Effector memory CD8-positive, alpha-beta T cell (primary cell): ENCODE results near the gene GRXCR2.
"Not testable (repeated sequence)": the region's sequence is repeated elsewhere in the genome, so short reads cannot be mapped to it uniquely, and the experiment has no call there.

Experiments used
- ATAC-seq: fragments of 150-1000 bp; cut with Tn5 transposase; replicated peaks from 2 replicates; pipeline ENCODE4 v1.10.0; 2021; ENCODE audit warnings: mild to moderate bottlenecking, moderate library complexity
- DNase-seq, 3 experiments: peaks; one replicate each; pipeline ENCODE4 v3.0.0; 2021
- H3K27ac Mint-ChIP-seq, 2 donors: one replicate each; pipeline ENCODE4 v1.8.0; 2022; ENCODE audit warnings: mild to moderate bottlenecking in 2 of 2, mixed read lengths in 2 of 2, moderate library complexity in 2 of 2
- H3K27me3 Mint-ChIP-seq, 2 donors: one replicate each; pipeline ENCODE4 v1.8.0; 2022; ENCODE audit warnings: mixed read lengths in 2 of 2
- H3K36me3 Mint-ChIP-seq: one replicate; pipeline ENCODE4 v1.8.0; 2022; ENCODE audit warnings: mild to moderate bottlenecking, moderate library complexity, mixed read lengths; ENCODE audit not compliant: insufficient read depth
- H3K4me1 Mint-ChIP-seq, 2 donors: one replicate each; pipeline ENCODE4 v1.8.0; 2022; ENCODE audit warnings: low read depth in 2 of 2, mixed read lengths in 2 of 2
- H3K4me3 Mint-ChIP-seq, 2 donors: one replicate each; pipeline ENCODE4 v1.8.0; 2022; ENCODE audit warnings: mild to moderate bottlenecking in 2 of 2, mixed read lengths in 2 of 2, moderate library complexity in 2 of 2
- H3K9me3 Mint-ChIP-seq, 2 donors: one replicate each; pipeline ENCODE4 v1.8.0; 2022; ENCODE audit warnings: mixed read lengths in 2 of 2

Gene GRXCR2

GRCh38 chr5:145840458-145841132, 32.2 kb downstream of the GRXCR2 start:
- H3K9me3 Mint-ChIP-seq: no peaks in the 10 kb centered on the region
- ATAC-seq (no peak), DNase-seq (no peak)
- H3K4me3 Mint-ChIP-seq: no peak overlapping the region
- no peak overlapping the region for H3K27ac Mint-ChIP-seq
- H3K4me1 Mint-ChIP-seq: no peaks in the 10 kb centered on the region
- H3K36me3 Mint-ChIP-seq: no peaks in the 10 kb centered on the region
- peaks cover 9% of the 10 kb centered on the region in 2 donors for H3K27me3 Mint-ChIP-seq

GRCh38 chr5:145838276-145838675, 34.5 kb downstream of the GRXCR2 start:
- Mint-ChIP-seq H3K27me3 (peaks cover 6 to 9% of the 10 kb centered on the region in 2 donors), H3K9me3 (no peaks in the 10 kb centered on the region), H3K36me3 (no peaks in the 10 kb centered on the region), H3K27ac (no peak overlapping the region), H3K4me1 (no peaks in the 10 kb centered on the region), H3K4me3 (no peak overlapping the region)
- ATAC-seq: no peak
- no peak for DNase-seq

- not testable (repeated sequence) for H3K4me3 Mint-ChIP-seq, H3K36me3 Mint-ChIP-seq, H3K27ac Mint-ChIP-seq, H3K9me3 Mint-ChIP-seq, DNase-seq, ATAC-seq, H3K27me3 Mint-ChIP-seq, H3K4me1 Mint-ChIP-seq
Observed at GRCh38 chr5:145836241-145836640, 36.6 kb downstream of the GRXCR2 start.

- Mint-ChIP-seq H3K4me3 (peak overlapping the region; percentile 64 to 65), H3K27ac (no peak overlapping the region), H3K4me1 (no peaks in the 10 kb centered on the region), H3K36me3 (no peaks in the 10 kb centered on the region), H3K9me3 (no peaks in the 10 kb centered on the region), H3K27me3 (peaks cover 0 to 9% of the 10 kb centered on the region in 2 donors)
- ATAC-seq (no peak), DNase-seq (no peak)
Observed at GRCh38 chr5:145835848-145836239, 37.0 kb downstream of the GRXCR2 start.

DNA sequence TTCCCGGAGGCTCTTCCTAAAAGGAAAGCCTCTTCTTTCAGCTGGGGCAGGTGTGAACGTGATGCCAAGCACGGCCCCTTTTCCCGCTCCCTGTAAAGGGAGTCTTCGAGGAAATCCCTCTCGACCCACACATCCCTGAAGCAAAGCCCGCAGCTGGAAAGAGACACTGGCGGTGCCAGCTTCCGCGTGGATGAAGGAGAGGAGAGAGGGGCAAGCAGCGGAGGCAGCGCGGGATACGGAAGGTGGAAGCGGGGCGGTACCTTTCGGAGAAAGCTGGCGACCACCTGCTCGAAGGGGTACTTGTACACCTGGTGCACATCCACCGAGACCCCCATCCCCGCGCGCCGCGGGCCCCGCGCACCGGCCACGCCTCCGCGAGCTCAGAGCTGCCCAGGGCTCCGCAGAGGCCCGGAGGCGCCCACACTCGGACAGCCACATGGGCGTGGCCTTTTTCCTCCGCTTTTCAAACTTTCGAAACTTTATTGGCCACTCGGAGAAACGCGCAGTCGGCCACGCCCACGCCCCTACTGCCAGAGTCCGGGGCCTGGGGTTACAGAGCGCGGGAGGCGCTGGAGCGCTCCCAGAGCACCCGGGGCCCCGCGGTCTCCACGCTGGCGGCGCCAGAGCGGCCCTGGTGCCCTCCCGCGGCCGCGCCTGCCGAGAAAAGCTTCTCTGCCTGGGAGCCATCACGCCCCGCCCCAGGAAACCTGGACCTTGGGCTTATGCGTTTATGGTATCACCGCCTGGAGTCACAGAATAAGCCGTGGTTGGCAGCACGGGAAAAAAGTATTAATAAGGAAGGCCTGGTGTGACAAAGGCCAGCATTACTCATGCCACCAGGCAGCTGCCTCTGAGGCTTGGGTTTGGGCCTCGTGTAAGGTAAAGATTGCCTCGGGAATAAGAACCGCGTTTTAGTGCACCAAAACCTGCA, 37.6 kb downstream of the GRXCR2 start, which contains the start of gene PRELID2:
Gene PRELID2 (minus strand): TSS at position 426 of the 931 bp plus-strand sequence. CDS start 91 bp downstream, at position 335.
- no peaks in the 10 kb centered on the region for H3K4me1 Mint-ChIP-seq
- DNase-seq (peak; percentile 8 to 22 (median 18)), ATAC-seq (peak; percentile 79)
- H3K4me3 Mint-ChIP-seq: peak within 1 kb of the TSS; percentile 64 to 65
- no peaks in the 10 kb centered on the region for H3K36me3 Mint-ChIP-seq
- no peaks in the 10 kb centered on the region for H3K9me3 Mint-ChIP-seq
- H3K27ac Mint-ChIP-seq: no peak within 1 kb of the TSS
- H3K27me3 Mint-ChIP-seq: peaks cover 0 to 9% of the 10 kb centered on the region in 2 donors

DNA sequence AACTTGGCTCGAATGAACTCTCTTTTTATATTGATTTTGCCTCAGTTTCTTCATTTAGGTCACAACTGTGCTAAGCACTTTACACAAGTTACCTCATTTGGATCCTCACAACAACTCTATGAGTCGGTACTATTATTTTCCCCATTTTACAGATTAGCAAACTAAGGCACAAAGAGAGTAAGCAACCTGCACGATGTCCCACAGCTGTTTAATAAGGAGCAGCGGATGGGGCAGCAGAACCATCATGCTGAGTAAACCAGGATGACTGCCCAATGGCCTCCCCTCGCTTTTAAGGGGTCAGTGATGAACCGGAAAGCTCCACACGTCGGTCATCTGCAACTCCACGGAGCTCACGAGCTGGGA, 38.3 kb downstream of the GRXCR2 start:
- H3K4me3 Mint-ChIP-seq: peak overlapping the region; percentile 64 to 65
- H3K9me3 Mint-ChIP-seq: no peaks in the 10 kb centered on the region
- no peaks in the 10 kb centered on the region for H3K36me3 Mint-ChIP-seq
- no peak for DNase-seq
- no peak for ATAC-seq
- no peaks in the 10 kb centered on the region for H3K4me1 Mint-ChIP-seq
- no peak overlapping the region for H3K27ac Mint-ChIP-seq
- H3K27me3 Mint-ChIP-seq: peaks cover 0 to 9% of the 10 kb centered on the region in 2 donors

- DNase-seq: no peak
- H3K27me3 Mint-ChIP-seq: peaks cover 0 to 9% of the 10 kb centered on the region in 2 donors
- no peaks in the 10 kb centered on the region for H3K4me1 Mint-ChIP-seq
- no peaks in the 10 kb centered on the region for H3K36me3 Mint-ChIP-seq
- no peak for ATAC-seq
- H3K4me3 Mint-ChIP-seq: peak overlapping the region in 1 of 2 donors; percentile 65
- H3K9me3 Mint-ChIP-seq: no peaks in the 10 kb centered on the region
- no peak overlapping the region for H3K27ac Mint-ChIP-seq
Observed at GRCh38 chr5:145833631-145834200, 39.1 kb downstream of the GRXCR2 start.

DNA sequence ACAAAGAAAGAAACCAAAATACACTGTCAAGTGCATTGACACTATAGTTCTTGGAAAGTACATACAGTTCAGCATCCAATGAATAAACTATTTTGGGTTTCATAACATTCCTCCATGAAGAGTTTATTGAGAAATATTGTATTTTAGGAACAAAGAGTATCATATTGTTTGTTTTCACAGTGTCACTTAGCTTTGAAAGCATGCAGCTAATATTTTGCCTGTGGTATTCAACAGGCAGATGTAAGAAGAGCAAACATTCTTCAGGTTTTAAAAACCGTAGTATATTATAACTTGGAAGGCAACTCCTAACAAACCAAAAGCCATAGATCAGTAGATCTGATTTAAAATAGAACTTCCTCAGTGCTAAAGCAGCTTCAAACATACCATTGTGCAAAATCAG, 42.2 kb downstream of the GRXCR2 start:
- Mint-ChIP-seq H3K4me1 (no peaks in the 10 kb centered on the region), H3K4me3 (no peak overlapping the region), H3K36me3 (no peaks in the 10 kb centered on the region), H3K27ac (no peak overlapping the region), H3K9me3 (no peaks in the 10 kb centered on the region), H3K27me3 (no peaks in the 10 kb centered on the region)
- ATAC-seq (no peak), DNase-seq (no peak)

DNA sequence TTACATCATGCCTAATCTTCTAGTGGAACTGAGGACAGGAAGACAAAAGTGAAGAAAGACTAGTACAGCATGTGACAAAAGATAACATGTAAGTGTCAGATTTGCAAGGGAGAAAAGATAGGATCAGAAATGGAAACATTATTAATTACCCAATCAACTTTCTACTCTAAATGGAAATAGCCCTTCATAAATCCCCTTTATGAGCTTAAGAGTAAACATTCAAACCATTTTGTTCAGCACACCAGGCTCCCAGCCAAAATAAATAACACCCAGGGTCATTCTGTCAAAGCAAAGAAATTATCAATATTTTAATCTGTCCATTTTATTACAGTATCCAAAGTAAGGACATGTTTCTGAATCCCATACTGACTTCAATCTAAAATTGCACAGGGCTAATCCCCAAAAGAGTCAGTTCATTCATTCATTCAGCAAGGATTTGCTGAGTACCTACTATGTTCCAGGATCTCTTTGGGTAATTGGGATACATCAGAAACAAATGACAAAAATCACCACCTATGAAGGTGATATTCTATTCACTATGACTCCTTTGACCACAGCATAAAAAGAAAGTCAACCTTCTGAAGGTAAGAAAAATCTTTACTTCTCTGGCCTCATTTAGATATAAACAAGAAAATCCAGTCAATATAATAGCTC, 43.0 kb downstream of the GRXCR2 start:
- no peak overlapping the region for H3K27ac Mint-ChIP-seq
- H3K27me3 Mint-ChIP-seq: no peaks in the 10 kb centered on the region
- no peaks in the 10 kb centered on the region for H3K36me3 Mint-ChIP-seq
- H3K4me3 Mint-ChIP-seq: no peak overlapping the region
- ATAC-seq: no peak
- H3K4me1 Mint-ChIP-seq: no peaks in the 10 kb centered on the region
- DNase-seq: no peak
- H3K9me3 Mint-ChIP-seq: no peaks in the 10 kb centered on the region

DNA sequence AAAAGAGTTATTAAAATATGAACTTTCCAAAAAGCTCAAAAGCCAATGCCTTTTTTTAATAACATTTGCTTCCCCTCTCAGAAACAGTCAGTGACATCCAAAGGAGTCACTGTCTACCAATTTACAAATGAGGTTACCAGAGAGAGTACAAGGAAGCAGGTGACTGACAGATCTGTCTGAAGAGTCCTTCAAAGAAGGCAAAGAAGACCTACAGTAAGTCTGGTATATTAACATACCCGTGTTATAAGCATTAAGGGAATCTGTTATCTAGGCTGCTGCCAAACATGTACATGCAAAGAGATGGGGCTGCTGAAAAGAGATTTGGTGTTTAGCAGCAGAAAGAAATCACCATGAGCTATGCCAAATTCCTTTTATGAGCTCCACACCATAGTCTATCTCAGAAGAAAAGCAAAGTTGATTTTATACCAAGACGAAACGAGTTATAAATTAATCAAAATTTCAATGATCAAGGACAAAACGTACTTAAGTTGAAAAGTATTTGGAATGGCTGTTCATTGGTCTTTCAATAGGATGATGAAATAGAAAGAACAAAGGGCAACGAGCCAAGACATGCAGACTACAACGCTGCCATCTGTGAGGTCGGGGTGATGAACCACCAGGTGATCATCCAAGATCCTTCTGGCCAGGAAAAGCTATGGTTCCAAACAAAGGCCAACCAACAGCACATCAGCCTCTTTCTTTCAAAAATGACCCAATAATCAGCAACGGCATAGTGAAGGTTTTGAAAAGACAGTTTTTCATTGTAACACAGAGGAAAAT, 45.7 kb downstream of the GRXCR2 start:
- Mint-ChIP-seq H3K9me3 (no peaks in the 10 kb centered on the region), H3K27me3 (no peaks in the 10 kb centered on the region), H3K36me3 (no peaks in the 10 kb centered on the region), H3K4me1 (no peaks in the 10 kb centered on the region), H3K4me3 (no peak overlapping the region), H3K27ac (no peak overlapping the region)
- DNase-seq (no peak), ATAC-seq (no peak)

DNA sequence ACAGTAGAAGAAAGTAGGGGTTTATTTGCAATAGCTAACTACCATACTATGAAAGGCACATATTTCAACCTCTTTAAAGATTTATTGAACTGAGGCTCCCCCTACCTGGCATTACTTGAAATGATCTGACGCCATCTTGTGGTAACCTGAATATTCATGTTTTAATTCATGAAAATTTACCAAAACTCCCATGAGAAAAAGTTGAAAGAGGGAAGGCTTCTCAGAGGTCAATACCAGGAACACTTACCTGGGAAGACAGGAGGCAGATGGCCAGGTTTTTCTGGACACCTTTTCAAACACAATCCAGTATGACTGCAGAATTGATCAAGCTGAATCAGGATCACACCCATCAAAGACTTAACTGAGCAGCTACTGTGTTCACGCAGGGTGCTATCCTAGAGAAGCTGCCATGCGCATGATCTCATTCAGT, 47.0 kb downstream of the GRXCR2 start:
- DNase-seq: no peak
- H3K4me1 Mint-ChIP-seq: no peaks in the 10 kb centered on the region
- H3K27ac Mint-ChIP-seq: no peak overlapping the region
- H3K9me3 Mint-ChIP-seq: no peaks in the 10 kb centered on the region
- no peak overlapping the region for H3K4me3 Mint-ChIP-seq
- no peaks in the 10 kb centered on the region for H3K27me3 Mint-ChIP-seq
- H3K36me3 Mint-ChIP-seq: no peaks in the 10 kb centered on the region
- no peak for ATAC-seq

GRCh38 chr5:145824040-145824439, 48.8 kb downstream of the GRXCR2 start:
- no peaks in the 10 kb centered on the region for H3K36me3 Mint-ChIP-seq
- DNase-seq: no peak
- no peak overlapping the region for H3K27ac Mint-ChIP-seq
- no peak overlapping the region for H3K4me3 Mint-ChIP-seq
- H3K9me3 Mint-ChIP-seq: no peaks in the 10 kb centered on the region
- no peaks in the 10 kb centered on the region for H3K4me1 Mint-ChIP-seq
- H3K27me3 Mint-ChIP-seq: no peaks in the 10 kb centered on the region
- no peak for ATAC-seq

DNA sequence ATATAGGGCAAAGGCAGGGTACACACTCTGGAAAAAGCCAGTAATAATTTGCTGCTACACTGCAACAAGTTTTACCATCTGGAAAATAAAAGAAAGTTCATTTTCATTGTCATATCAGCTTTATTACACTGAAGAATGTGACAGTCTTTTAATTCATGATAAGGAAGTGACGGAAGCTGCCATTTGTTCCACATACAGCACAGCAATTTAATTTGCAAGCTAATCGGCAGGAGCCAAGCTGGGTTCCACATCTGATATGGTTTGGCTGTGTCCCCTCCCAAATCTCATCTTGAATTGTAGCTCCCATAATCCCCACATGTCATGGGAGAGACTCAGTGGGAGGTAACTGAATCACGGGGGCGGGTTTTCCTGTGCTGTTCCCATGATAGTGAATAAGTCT, 54.2 kb downstream of the GRXCR2 start:
- Mint-ChIP-seq H3K9me3 (no peaks in the 10 kb centered on the region), H3K36me3 (no peaks in the 10 kb centered on the region), H3K4me1 (no peaks in the 10 kb centered on the region), H3K27ac (no peak overlapping the region), H3K4me3 (no peak overlapping the region), H3K27me3 (no peaks in the 10 kb centered on the region)
- no peak for ATAC-seq
- no peak for DNase-seq
